Muscle layer of duodenum (tissue), 2 donors: ENCODE measurements around the gene ABCF1.

ENCODE experiments used
- H3K27ac ChIP-seq: one replicate; pipeline ENCODE4 v1.7.0; 2013; ENCODE audit warnings: mild to moderate bottlenecking, low read length
- H3K27me3 ChIP-seq: one replicate; pipeline ENCODE4 v1.7.0; 2013; ENCODE audit warnings: low read depth, mild to moderate bottlenecking, control low read depth, low read length
- H3K36me3 ChIP-seq, 2 donors: one replicate each; pipeline ENCODE4 v1.7.0; 2013; ENCODE audit warnings: low read length in 2 of 2, control low read depth in 1 of 2, mild to moderate bottlenecking in 1 of 2; ENCODE audit not compliant: insufficient read depth in 2 of 2, control insufficient read depth in 1 of 2
- H3K4me1 ChIP-seq, 2 donors: one replicate each; pipeline ENCODE4 v1.7.0; 2013; ENCODE audit warnings: low read length in 2 of 2, mild to moderate bottlenecking in 2 of 2, control low read depth in 1 of 2, moderate library complexity in 1 of 2; ENCODE audit not compliant: insufficient read depth in 2 of 2, control insufficient read depth in 1 of 2
- H3K4me3 ChIP-seq, 2 donors: one replicate each; pipeline ENCODE4 v1.7.0; 2013; ENCODE audit warnings: low read length in 2 of 2, low read depth in 1 of 2, mild to moderate bottlenecking in 1 of 2
- H3K9me3 ChIP-seq, 2 donors: one replicate each; pipeline ENCODE4 v1.7.0; 2013; ENCODE audit warnings: low read length in 2 of 2, control low read depth in 1 of 2, mild to moderate bottlenecking in 1 of 2; ENCODE audit not compliant: control insufficient read depth in 1 of 2
- donor health status: healthy.

Gene ABCF1

DNA sequence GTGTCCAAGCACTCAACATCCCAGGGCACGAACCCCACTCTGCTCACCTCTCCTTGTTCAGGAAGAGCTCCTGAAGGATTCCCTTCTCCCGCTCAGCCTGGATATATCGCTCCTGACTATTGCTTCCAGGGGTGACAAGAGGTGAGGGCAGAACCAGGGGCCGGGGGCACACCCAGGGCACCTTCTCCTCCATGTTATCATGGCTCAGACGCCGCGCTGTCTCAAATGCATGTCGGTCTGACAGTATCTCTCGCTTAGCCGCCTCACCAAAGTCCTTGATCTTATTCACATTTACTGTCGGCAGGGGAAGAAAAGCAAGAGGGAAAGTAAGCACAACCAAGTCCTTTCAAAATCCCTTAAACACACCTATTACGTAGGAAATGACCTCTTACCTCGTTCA, 32.7 kb downstream of the ABCF1 start:
- H3K36me3 ChIP-seq, result peaks cover 73 to 84% of the 10 kb centered on the region in 2 donors
- no peaks in the 10 kb centered on the region for H3K9me3 ChIP-seq
- no peak overlapping the region for H3K4me3 ChIP-seq
- no peak overlapping the region for H3K27ac ChIP-seq
- H3K27me3 ChIP-seq, result no peaks in the 10 kb centered on the region
- no peaks in the 10 kb centered on the region for H3K4me1 ChIP-seq

DNA sequence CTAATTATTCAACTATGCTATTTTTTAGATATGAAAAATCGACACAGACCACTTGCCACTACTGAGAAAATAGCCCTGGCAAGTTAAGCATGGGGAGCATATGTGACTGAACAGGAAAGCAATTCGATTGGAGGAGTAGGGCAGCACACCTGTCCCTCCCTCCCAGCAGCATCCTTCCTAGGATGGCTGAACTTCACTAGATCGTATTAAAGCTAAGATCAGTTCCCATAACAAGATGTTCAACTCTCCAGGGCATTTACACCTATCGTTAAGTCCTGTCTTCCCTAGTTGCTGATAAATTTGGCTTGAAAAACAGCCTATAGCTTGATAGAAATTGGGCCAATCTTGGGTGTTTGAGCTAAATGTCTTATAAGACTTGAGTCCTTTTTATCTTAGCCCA, 38.8 kb downstream of the ABCF1 start:
- peaks cover 24 to 44% of the 10 kb centered on the region in 2 donors for H3K4me1 ChIP-seq
- no peaks in the 10 kb centered on the region for H3K9me3 ChIP-seq
- no peaks in the 10 kb centered on the region for H3K27me3 ChIP-seq
- no peak overlapping the region for H3K27ac ChIP-seq
- no peak overlapping the region for H3K4me3 ChIP-seq
- peaks cover 41 to 51% of the 10 kb centered on the region in 2 donors for H3K36me3 ChIP-seq

DNA sequence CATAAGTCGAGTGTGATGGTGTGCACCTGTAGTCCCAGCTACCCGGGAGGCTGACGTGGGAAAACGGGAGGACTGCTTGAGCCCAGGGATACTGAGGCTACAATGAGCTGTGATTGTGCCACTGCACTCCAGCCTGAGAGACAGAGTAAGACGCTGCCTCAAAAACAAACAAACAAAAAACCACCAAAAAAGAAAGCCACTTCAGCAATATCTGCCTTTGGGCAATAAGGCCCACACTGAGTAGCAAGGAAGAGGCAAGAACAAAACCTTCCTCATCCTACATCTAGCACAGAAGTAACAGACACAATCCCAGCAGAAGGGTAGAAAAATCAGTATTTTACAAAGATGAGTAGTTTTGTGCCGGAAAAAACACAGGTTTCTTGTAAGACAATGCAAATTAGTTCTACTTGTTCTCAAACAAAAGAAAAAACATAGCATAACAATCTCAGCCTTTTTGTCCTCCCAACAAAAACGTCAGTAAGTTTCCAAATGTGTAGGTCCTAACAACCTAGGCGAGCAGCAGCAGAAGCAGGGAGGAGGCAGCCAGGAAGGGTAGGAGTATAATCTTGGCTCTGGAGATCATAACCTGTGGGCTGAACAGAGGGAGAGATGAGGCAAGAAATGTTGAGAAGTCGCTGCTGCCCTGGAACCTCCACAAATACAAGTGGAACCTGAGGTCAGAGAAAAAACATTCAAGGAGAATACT, 40.1 kb downstream of the ABCF1 start:
- peaks cover 24 to 44% of the 10 kb centered on the region in 2 donors for H3K4me1 ChIP-seq
- H3K27ac ChIP-seq, result no peak overlapping the region
- H3K4me3 ChIP-seq, result no peak overlapping the region

DNA sequence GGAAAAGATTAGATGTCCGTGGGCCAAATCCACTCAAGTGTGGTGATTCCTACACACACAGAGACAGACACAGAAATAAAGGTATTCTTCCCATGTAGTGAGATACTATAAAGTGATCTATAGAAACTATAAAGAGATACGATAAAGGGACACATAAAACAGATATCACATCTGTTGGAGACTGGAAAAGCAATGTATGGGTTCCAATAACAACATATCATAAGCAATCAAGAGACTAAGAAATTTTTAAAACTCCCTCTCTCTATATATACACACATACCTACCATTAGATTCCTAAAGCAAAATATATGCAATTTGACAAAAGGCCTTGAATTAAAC, 40.6 kb downstream of the ABCF1 start:
- H3K27me3 ChIP-seq, result no peaks in the 10 kb centered on the region

More for the DNA sequence above, 40.1 kb downstream of the ABCF1 start:
- H3K9me3 ChIP-seq, result no peaks in the 10 kb centered on the region
- H3K27me3 ChIP-seq, result no peaks in the 10 kb centered on the region
- H3K36me3 ChIP-seq, result peaks cover 34 to 48% of the 10 kb centered on the region in 2 donors

DNA sequence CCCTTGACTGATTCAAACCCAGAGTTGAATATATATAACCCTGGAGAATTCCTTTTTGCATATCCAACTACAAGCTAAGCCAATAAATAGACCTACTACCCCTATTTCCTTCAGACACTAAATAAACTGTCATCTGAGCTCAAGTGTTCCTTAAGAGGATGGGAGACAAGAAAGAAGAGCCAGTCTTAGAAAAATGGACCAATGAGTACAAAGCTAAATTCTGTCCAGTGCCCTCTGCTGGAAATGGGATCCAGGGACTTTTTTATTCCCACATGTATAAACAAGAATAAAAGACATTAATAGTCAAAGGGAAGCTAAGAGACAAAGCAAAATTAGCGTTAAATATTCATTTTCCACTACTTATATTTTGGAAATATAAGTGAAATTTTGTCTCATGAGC, 41.0 kb downstream of the ABCF1 start:
- peak overlapping the region; percentile 1 for H3K27ac ChIP-seq
- H3K4me1 ChIP-seq, result peaks cover 24 to 44% of the 10 kb centered on the region in 2 donors
- no peak overlapping the region for H3K4me3 ChIP-seq
- peaks cover 32 to 44% of the 10 kb centered on the region in 2 donors for H3K36me3 ChIP-seq
- H3K9me3 ChIP-seq, result no peaks in the 10 kb centered on the region
- no peaks in the 10 kb centered on the region for H3K27me3 ChIP-seq

More for the DNA sequence above, 40.6 kb downstream of the ABCF1 start:
- Histone ChIP-seq H3K9me3 (no peaks in the 10 kb centered on the region), H3K27ac (peak overlapping the region; percentile 1), H3K36me3 (peaks cover 34 to 47% of the 10 kb centered on the region in 2 donors), H3K4me3 (no peak overlapping the region), H3K4me1 (peaks cover 24 to 44% of the 10 kb centered on the region in 2 donors)

DNA sequence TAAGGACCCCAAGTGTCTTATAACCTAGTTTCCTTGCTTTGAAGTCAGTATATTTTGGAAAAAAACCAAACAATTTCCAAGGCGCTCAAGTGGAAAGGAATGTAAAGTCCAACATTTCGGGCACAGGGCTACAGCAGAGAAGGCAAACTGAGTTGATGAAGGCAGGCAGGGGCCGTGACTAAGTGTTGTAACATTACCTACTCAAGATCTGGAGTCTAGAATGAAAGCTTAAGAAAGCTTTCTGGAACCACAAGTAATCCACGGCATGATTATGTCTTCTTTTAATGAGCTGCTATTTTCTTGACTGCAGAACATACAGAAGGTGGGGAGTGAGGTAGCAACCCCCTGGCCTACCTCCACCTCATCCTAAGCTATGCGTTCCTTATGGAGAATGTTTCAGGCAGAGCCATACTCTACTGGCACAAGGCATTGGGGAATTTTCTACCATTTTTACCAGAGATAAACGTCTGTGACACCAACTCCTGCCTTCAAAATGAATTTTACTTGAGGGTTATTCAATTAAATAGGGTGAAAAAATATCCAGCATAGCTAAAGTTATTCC, 41.5 kb downstream of the ABCF1 start:
- peaks cover 24 to 44% of the 10 kb centered on the region in 2 donors for H3K4me1 ChIP-seq

DNA sequence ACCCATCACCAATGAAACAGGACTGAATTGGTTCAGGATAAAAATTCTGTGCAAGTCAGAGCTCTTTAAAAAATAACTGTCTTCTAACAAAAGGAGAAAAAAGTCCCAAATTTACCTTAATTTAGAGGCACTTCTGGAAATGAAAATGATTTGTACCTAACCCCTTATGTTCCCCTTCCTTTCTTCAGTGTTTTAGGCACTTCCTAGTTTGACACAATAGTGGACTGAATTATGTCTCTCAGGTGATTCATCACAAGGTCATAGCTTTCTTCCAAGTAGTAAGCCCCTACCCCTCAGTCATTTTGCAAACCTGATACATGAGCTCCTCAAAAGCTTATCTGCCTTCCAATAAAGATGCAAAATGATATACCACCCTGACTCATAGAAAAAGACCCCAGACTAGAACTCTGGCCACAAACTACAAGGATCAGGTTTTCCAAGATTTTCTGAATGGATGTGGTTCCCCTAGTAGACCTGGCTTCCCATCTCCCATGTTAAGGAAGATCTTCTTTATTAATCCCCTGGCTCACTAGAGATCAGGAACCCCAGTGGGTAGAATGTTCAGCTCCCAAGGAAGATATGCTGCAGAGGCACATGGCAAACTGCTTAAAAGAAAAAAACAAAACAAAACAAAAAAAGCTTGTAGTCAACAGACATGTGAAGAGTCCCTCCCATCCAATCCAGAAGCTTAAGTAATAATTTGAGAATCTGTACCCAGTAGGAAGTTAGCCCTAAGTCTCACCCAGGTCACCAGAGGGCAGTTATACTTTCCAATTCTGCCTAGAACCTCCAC, 42.2 kb downstream of the ABCF1 start:
- peak overlapping the region; percentile 53 for H3K27ac ChIP-seq
- H3K4me1 ChIP-seq, result peaks cover 24 to 48% of the 10 kb centered on the region in 2 donors
- no peaks in the 10 kb centered on the region for H3K9me3 ChIP-seq
- peak overlapping the region; percentile 95 to 96 for H3K4me3 ChIP-seq
- H3K36me3 ChIP-seq, result peaks cover 27 to 35% of the 10 kb centered on the region in 2 donors
- no peaks in the 10 kb centered on the region for H3K27me3 ChIP-seq

More for the DNA sequence above, 41.5 kb downstream of the ABCF1 start:
- Histone ChIP-seq H3K27me3 (no peaks in the 10 kb centered on the region), H3K27ac (peak overlapping the region; percentile 1), H3K9me3 (no peaks in the 10 kb centered on the region), H3K4me3 (peak overlapping the region in 1 of 2 donors; percentile 96), H3K36me3 (peaks cover 31 to 39% of the 10 kb centered on the region in 2 donors)

DNA sequence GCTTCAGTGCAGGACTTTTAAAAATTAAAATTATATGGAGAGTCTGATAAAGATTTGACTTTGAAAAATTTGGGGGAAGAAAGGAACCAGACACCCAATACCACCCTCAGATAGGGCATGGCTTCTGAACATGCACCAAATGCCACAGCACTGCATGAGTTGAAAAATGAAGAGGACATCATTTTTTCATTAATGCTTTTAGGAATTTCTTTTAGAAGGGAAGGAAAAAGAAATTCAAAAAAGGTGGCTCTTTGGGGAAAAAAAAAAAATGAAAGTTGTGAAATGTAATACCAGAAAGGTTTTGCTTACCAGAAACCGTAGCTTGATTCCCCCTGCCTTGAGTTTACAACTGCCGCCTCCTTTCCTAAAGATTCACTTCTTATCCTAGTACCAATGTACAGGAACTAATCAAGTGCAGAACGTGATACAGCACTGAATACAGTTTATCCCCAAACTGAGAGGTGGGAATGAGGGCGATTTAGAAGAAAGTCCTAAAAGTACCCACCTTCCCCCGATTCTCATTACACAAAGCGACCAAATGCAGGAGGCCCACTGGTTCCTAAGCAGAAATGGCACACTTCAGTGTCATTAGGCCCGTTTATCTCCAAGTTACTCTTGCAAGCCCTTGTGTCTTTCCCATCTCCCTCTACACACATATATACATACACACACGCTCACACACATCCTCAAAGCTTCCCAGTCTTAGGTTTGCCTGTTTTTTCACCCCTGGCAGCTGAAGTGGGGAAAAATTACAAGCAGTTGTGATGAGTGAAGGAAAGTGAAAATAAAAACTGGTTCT, 43.0 kb downstream of the ABCF1 start:
- Histone ChIP-seq H3K9me3 (no peaks in the 10 kb centered on the region), H3K27ac (peak overlapping the region; percentile 100), H3K4me3 (peak overlapping the region; percentile 95 to 96), H3K36me3 (peaks cover 19 to 28% of the 10 kb centered on the region in 2 donors), H3K4me1 (peaks cover 24 to 53% of the 10 kb centered on the region in 2 donors), H3K27me3 (no peaks in the 10 kb centered on the region)

DNA sequence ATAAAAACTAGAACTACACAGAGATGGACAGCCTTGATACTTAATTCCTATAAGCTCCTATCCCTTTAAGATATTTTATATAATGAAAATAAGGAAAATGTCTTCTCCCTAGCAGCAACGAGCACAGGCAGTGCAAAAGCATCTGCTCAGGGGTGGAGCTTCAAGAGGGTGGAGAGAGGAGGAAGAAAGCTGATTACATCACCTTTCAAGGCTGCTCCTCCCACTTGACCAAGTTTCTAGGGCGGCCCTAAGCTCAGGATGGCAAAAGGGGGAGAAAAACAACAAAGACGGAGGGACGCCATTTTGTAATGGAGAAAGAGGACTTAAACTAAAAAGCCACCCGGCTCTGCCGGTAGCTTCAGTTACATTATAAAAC, 43.6 kb downstream of the ABCF1 start:
- H3K4me3 ChIP-seq, result peak overlapping the region; percentile 95 to 96
- H3K4me1 ChIP-seq, result peaks cover 24 to 48% of the 10 kb centered on the region in 2 donors

DNA sequence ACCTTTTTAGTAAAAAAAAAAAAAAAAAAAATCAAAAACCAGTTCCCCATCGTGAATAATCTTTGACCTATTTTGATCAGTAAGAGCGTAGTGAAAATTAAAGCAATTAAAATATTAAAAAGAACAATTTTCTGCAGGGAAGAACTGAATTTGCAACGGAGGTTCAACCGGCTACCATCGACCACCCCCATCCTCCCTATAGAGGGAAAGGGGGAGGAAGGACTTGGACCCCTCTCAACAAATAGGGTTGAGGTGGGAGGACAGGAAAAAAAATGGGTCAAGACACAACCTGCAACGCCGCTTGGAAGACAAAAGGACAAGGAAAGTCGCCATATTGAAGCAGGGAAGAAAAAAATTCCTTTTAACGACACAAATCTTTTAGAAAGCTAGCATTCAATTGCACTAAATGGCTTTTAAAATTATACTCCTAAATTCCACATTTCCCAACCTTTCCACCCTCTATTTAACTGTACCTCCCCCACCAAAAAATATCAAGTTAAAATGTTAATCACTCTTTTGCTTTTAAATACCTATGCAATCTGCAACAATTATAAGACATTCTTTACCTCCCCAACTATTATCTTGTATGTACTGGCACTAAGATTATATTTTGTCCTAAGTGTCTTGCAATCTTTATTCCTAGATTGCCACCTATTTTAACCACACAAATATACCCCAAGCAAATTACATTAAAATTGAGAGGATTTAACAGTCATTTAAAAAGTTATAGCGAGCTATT, 44.1 kb downstream of the ABCF1 start:
- Histone ChIP-seq H3K4me3 (peak overlapping the region; percentile 95 to 96), H3K4me1 (peaks cover 24 to 47% of the 10 kb centered on the region in 2 donors), H3K9me3 (no peaks in the 10 kb centered on the region), H3K27me3 (no peaks in the 10 kb centered on the region), H3K27ac (peak overlapping the region; percentile 100), H3K36me3 (peaks cover 18 to 26% of the 10 kb centered on the region in 2 donors)

More for the DNA sequence above, 43.6 kb downstream of the ABCF1 start:
- H3K9me3 ChIP-seq, result no peaks in the 10 kb centered on the region
- H3K27me3 ChIP-seq, result no peaks in the 10 kb centered on the region
- H3K27ac ChIP-seq, result peak overlapping the region; percentile 100
- H3K36me3 ChIP-seq, result peaks cover 18 to 27% of the 10 kb centered on the region in 2 donors
